Esophagus squamous epithelium (tissue), 5 donors: ENCODE measurements around the gene MDFI. TPM values are rescaled to one million over a fixed set of nuclear protein-coding genes. Genes with fewer than 3 reads are reported as not detected.
A peak's percentile ranks its signal among the peaks of the same experiment; 100 is the strongest.

Experiments
- DNase-seq: peaks from one replicate; lab custom pipeline; 2025; lab: John Stamatoyannopoulos, UW
- H3K27ac ChIP-seq, 4 donors: fragments of 200-600 bp; sonication (generic); one replicate each; pipeline ENCODE4 v1.5.1; 2016 to 2019; ENCODE audit warnings: mild to moderate bottlenecking in 1 of 4
- H3K27me3 ChIP-seq, 4 donors: fragments of 200-600 bp; sonication (generic); 1 replicate in 3 of 4; 2 replicates in 1 of 4; pipeline versions ENCODE4 v1.5.1 to v1.6.0; 2017 to 2021; ENCODE audit warnings: antibody characterized with exemption in 1 of 4
- H3K36me3 ChIP-seq, 3 donors: fragments of 200-600 bp; sonication (generic); one replicate each; pipeline ENCODE4 v1.5.1; 2016 to 2019
- H3K4me1 ChIP-seq, 3 donors: fragments of 200-600 bp; sonication (generic); one replicate each; pipeline ENCODE4 v1.5.1; 2017 to 2019
- H3K4me3 ChIP-seq, 4 donors: fragments of 200-600 bp; sonication (generic); 1 replicate in 3 of 4; 2 replicates in 1 of 4; pipeline ENCODE4 v1.5.1; 2016 to 2019; ENCODE audit warnings: mild to moderate bottlenecking in 2 of 4, moderate library complexity in 1 of 4
- H3K9me3 ChIP-seq, 3 donors: fragments of 200-600 bp; sonication (generic); one replicate each; pipeline ENCODE4 v1.5.1; 2016 to 2019
- POLR2A ChIP-seq, 4 donors: fragments of 450-650 bp; IDR thresholded peaks; one replicate each; pipeline ENCODE4 v1.6.1; 2017; ENCODE audit warnings: antibody characterized with exemption in 4 of 4, mild to moderate bottlenecking in 4 of 4, moderate library complexity in 3 of 4
- WGBS, 2 donors: methylation state at CpG; one replicate each; pipeline ENCODE4 v1.1.5; 2018; 5-methylcytosine and 5-hydroxymethylcytosine counted together
- intact Hi-C: fragments of 100-400 bp; cut with DNase I; formaldehyde crosslinking; loops from one replicate; pipeline ENCODE4 v1.15.0; 2022
- total RNA-seq, 4 donors: library from RNA; depleted of rRNA; stranded (reverse); fragments of >200 nt; gene quantifications; one replicate each; pipeline ENCODE4 v1.1.0, GENCODE V29; 2016
- TF ChIP-seq, protein P1 (sequence below), 6 experiments: fragments of 450-650 bp in 4 of 6; fragments of 200-600 bp in 2 of 6; sonication (generic) in 2 of 6; IDR thresholded peaks; one replicate each; pipeline ENCODE4 v1.5.1; 2016 to 2019; ENCODE audit warnings: antibody characterized with exemption in 6 of 6, mild to moderate bottlenecking in 4 of 6, moderate library complexity in 4 of 6
- donor health status: DM: yes; HTN: yes; CAD: no.

MDFI gene
- total RNA-seq, 4 donors from 2014 or later = 50.5 to 105 (median 81.8) TPM

DNA sequence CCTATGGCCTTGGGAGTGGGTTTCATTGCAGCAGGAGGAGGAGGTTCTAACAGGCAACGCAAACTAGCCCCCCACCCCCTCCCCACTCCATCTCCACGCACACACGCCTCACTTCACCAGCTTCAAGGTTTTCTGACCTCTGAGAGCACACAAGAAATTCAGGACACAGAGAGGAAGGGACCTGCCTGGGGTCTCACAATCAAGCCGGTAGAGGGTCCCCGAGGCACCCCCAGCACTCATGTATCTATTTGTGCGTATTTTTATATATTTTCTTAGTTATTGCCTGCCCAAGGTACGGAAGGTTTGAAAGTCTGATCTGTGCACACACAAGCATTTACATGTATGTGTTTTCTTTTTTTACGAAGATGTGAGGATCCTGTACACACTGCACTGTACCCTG lies 16.9 kb downstream of the MDFI start:
- 85 to 87% methylated on average over 8 of the region's 8 CpGs for WGBS, 2 donors
- Histone ChIP-seq H3K4me3 (no peak overlapping the region), H3K36me3 (peaks cover 0 to 40% (median 0%) of the 10 kb centered on the region in 3 donors), H3K27me3 (peaks cover 0 to 47% (median 0%) of the 10 kb centered on the region in 4 donors), H3K4me1 (peaks cover 0 to 7% (median 0%) of the 10 kb centered on the region in 3 donors), H3K9me3 (no peaks in the 10 kb centered on the region), H3K27ac (no peak overlapping the region)
- TF ChIP-seq, protein P1, sequence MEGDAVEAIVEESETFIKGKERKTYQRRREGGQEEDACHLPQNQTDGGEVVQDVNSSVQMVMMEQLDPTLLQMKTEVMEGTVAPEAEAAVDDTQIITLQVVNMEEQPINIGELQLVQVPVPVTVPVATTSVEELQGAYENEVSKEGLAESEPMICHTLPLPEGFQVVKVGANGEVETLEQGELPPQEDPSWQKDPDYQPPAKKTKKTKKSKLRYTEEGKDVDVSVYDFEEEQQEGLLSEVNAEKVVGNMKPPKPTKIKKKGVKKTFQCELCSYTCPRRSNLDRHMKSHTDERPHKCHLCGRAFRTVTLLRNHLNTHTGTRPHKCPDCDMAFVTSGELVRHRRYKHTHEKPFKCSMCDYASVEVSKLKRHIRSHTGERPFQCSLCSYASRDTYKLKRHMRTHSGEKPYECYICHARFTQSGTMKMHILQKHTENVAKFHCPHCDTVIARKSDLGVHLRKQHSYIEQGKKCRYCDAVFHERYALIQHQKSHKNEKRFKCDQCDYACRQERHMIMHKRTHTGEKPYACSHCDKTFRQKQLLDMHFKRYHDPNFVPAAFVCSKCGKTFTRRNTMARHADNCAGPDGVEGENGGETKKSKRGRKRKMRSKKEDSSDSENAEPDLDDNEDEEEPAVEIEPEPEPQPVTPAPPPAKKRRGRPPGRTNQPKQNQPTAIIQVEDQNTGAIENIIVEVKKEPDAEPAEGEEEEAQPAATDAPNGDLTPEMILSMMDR (IDR thresholded peaks at IDR 0.05) = no peak
- TF ChIP-seq POLR2A (IDR thresholded peaks at IDR 0.05) = no peak
- no peak for DNase-seq
- intact Hi-C loops = no loop called here

DNA sequence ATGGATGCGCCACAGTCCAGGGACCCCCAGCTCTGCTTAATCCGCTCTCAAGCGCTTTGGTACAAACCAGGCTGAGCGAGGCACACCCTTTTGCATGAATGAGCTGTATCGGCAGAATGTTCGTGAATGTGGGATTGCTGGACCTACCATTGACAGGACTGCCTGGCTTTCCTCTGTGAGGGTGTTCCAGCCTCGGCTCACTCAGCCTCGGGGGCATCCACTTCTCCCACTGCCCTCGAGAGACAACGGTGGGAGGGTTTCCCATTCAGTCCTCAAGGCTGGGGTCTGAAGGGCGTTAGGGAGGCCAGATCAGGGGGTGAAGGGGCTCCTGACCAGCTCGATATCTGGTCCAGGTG lies 17.4 kb downstream of the MDFI start:
- Histone ChIP-seq H3K9me3 (no peaks in the 10 kb centered on the region), H3K4me1 (peaks cover 0 to 7% (median 0%) of the 10 kb centered on the region in 3 donors), H3K27ac (peak overlapping the region in 2 of 4 donors; percentile 11 to 66), H3K27me3 (peaks cover 0 to 50% (median 0%) of the 10 kb centered on the region in 4 donors), H3K4me3 (no peak overlapping the region), H3K36me3 (peaks cover 0 to 36% (median 0%) of the 10 kb centered on the region in 3 donors)
- intact Hi-C loops = no loop called here
- DNase-seq = no peak
- TF ChIP-seq, protein P1 (IDR thresholded peaks at IDR 0.05) = no peak
- TF ChIP-seq POLR2A (IDR thresholded peaks at IDR 0.05) = no peak
- 58 to 76% methylated on average over 6 to 8 of the region's 12 CpGs for WGBS, 2 donors

DNA sequence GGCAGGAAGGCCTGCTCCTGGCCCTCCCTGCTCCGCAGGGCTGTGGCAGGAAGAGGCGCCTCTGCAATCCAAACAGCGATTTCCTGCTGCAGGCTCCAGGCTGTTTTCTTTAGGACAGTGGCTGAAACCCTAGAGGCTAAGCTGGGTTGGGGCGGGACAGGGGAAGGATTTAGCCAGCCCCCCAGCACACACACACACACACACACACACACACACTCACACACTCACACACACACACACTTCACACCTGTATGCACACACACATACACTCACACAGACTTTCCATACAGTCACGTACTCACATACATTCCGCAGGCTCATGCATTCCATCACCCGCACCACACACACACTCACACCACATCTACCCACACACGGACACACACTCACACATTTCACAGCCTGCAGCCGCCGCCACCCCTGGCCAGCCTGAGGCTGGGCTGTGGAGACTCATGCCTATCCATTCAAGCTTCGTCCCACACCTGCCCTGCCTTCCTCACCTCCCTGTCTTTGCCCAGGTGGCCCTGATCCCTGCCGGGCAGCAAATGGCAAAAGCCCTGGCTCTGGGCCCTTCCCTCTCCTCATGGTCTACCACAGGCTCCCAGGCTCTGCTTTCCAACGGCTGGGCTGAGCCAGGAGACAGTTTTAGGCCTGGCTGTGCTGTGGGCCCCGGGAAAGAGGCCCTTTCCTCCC lies 17.9 kb downstream of the MDFI start:
- Histone ChIP-seq H3K27ac (peak overlapping the region in 2 of 4 donors; percentile 11 to 66), H3K4me1 (peaks cover 0 to 7% (median 0%) of the 10 kb centered on the region in 3 donors)
- WGBS, 2 donors = 62 to 64% methylated on average over 8 to 11 of the region's 14 CpGs

DNA sequence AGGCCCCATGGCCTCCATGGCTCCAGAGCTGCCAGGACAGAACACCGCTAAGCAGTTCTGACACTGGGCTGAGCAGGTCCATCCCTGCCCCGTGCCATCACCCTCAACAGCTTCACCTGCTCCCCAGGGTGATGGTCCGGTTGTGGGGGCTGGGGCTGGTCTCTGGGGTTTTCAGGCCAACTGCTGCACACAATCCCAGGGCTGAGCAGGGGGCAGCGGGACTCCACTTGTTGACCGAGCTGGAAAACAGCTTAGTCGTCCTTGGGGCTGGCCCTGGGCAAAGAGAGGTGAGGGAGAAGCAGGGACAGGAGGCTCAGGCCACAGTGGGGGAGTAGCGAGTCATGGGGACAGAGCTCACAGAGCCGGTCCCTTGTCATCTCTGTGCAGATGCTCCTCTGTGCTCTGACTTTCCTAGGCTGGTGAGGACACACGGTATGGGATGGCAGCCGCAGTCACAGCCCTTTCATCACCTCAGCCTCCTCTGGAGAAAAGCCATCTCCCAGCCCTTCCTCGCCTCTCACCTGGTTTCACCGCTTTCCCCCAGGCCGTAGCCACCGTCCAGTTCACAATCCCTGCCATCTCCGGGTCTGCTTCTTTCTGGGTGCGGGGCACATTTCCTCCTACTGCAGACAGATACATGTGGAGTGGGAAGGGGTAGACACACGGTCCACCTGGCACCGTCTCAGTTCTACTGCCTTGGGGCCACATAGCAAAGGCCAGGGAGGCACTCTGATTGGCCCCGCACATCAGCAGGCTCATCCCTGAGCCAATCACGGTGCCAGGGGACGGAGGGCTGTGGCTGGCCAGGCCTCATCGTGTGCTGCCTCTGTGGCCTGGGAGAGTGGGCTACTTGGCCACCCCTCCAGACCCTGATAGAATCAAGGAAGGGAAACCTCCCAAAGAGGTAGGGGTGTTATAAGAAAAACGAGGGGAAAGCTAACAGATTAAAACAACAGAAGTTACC lies 19.1 kb downstream of the MDFI start:
- WGBS, 2 donors = 75 to 77% methylated on average over 8 to 10 of the region's 23 CpGs
- Histone ChIP-seq H3K4me3 (no peak overlapping the region), H3K9me3 (no peaks in the 10 kb centered on the region), H3K27me3 (peaks cover 0 to 63% (median 0%) of the 10 kb centered on the region in 4 donors), H3K36me3 (peaks cover 0 to 18% (median 0%) of the 10 kb centered on the region in 3 donors), H3K4me1 (peaks cover 0 to 7% (median 0%) of the 10 kb centered on the region in 3 donors), H3K27ac (no peak overlapping the region)
- intact Hi-C loops = no loop called here
- TF ChIP-seq, protein P1 (IDR thresholded peaks at IDR 0.05) = no peak
- no peak for TF ChIP-seq POLR2A (IDR thresholded peaks at IDR 0.05)
- no peak for DNase-seq

More for the DNA sequence above, 17.9 kb downstream of the MDFI start:
- no peak for DNase-seq
- intact Hi-C loops = no loop called here
- Histone ChIP-seq H3K27me3 (peaks cover 0 to 52% (median 0%) of the 10 kb centered on the region in 4 donors), H3K36me3 (peaks cover 0 to 31% (median 0%) of the 10 kb centered on the region in 3 donors), H3K4me3 (no peak overlapping the region), H3K9me3 (no peaks in the 10 kb centered on the region)
- TF ChIP-seq, protein P1 (IDR thresholded peaks at IDR 0.05) = no peak
- no peak for TF ChIP-seq POLR2A (IDR thresholded peaks at IDR 0.05)
